Stimulated activated CD4-positive, alpha-beta T cell treated with anti-CD3 and anti-CD28 coated beads, Interleukin-1b, Interleukin-23, amount 100 ng/mL, for 4 hours (primary cell): Measurements from ENCODE around the gene FTCDNL1.

Experiments used
- DNase-seq, 2 donors: peaks; one replicate each; pipeline ENCODE4 v3.0.0-alpha.2; 2020; ENCODE audit warnings: low read depth in 2 of 2

The FTCDNL1 gene

DNA sequence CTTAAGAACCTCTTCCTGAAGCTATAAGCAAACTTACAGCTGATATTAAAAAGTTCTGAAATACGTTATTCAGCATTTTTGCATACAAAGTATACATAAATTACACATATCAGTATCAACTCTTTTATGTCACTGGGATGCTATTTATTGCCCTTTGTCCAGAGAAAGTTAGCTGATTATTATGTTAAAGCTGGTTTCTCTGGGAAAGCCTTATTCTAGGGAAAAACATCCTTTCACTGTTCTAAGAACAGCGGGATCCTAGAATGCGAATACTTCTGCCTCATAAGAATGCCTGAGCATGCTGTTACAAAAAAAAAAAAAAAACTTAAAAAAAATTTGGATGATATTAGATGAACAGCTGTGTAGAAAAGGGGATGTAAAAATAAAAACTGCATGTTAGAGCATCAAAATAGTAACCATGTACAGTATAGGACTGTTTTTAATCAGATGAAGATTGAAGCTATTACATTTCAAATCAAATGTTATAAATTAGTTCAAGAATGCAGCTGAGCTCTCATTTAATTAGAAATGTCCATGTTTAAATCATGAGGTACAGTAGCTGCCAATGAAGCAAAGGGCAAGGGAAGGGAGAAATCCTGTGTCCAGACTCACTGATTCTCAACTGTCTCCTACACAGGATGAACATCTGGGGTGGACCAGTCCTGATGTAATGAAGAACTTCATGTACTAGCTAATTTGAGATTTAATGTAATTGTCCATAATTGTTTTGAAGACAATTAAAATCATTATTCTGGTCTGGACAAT is 8.2 kb downstream of the FTCDNL1 start:
- no peak for DNase-seq

DNA sequence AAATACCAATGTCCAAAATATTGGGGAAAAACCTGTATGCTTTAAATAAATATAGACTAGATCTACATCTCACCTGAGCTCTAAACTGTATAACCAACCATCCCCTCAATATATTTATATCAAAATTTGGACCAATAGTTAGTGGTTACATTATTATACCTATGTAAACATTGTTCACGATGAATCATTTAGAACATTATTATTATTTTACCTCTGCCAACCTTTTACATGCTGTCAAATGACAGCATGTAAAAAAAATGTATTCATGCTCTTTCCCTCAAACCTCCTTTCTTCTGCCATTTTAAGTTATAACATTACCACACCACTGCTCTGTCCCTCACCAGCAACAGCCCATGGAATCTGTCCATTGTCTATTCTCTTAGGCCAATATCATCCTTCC is 9.6 kb downstream of the FTCDNL1 start:
- no peak for DNase-seq

DNA sequence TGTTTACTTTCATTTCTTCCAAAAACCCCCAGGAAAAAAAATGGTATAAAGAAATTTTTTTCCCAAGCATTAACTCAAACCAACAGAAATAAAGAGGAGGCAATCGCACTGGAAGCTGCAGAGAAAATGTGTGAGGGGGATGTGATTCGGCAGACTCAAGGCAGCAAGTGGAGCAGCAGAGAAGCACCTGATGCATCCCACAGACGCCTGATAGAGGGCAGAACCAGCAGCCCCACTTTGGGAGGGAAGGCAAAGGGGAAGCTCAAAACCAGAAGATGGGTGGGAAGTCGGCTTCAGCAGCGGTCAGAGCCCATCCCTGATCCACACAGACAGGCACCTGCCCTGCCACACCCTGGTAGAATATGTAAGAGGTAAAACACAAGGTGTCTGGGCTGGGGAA is 12.6 kb downstream of the FTCDNL1 start:
- no peak for DNase-seq

DNA sequence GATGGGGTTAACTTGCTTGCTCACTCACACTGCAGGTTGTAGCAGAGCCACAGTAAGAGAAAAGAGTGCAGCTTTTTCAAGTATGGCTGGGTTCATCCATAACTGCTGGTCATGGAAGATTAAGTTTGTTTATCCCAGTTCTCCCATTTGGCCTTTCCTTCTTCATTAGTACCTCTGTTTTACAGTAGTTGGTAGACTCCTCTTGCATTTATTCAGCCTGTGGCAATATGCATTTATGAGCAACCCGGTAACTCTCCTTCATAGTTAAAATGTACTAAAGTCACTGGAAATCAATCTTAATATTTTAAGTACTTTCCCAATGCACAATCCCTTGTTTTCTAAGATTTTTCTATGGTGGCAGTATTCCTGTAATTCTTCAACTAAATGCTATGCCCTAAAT is 14.0 kb downstream of the FTCDNL1 start:
- no peak for DNase-seq

DNA sequence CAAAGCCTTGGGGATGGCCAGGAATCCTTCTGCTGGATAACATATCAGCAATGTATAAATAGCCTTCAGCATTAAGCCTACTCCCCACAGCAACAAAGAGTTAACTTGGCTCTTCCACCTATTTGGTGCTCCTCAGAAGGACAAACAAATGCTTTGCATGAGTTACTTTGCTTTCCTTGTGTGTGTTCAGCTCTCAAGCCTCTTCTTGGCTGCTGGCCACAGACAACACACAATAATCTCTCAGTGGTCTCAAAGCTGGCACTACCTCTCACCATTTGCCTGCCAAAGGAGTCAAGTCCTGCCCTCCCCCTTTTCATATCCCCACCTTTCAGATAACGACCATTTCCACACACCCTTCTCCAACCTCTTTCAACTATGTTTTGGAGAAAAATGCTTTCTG is 17.5 kb downstream of the FTCDNL1 start:
- no peak for DNase-seq

DNA sequence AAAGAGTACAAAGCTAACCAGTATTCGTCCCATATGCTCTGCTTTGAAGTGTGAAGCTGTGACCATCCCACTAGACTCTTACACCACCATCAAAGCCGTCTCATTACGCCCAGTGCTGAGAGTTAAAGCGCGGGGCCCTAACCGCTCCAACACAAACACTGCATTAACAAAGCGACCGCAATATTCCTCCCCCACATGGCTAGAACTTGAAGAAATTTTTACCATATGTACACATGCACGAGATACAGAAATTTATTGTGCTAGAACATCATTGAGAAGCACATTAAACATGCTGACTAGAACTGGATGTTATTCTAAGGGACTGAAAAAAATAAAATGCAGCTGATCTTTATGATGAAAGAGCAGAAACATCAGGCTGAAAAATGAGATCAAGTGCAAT is 20.5 kb downstream of the FTCDNL1 start:
- no peak for DNase-seq

DNA sequence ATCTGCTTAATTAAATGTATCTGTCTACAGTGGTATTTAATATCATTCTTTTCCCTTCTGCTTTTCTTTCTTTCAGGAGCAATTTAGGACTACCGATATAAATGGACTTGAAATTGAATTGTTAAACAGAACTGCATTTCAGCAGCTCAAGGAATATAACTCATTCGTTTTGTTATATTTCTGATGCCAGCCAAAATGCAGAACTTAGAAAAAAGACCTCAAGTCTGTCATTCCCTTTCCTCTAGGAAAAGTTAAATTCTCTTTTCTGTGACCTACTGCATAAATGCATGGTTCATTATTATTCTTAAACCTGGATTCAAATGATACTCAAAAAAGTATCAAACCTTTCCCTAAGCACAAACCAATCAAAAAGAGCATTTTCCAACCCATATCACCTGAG is 21.4 kb downstream of the FTCDNL1 start:
- DNase-seq = no peak

DNA sequence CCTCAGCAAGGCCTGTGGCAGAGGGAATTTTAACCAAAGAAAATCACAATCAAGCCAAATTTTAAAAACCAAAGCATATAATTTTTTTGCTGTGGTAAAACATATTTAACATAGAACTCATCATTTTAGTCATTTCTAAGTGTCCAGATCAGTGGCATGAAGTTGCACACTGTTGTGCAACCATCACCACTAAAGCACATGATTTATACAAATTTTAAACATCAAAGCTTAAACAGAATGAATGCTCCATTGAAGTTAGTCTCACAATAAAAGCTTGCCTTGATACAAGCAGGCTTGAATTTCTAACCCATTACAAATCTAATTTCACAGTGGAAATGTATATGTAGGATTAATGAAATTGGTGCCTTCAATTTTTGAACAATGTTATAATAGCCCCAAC is 31.2 kb downstream of the FTCDNL1 start:
- no peak for DNase-seq

DNA sequence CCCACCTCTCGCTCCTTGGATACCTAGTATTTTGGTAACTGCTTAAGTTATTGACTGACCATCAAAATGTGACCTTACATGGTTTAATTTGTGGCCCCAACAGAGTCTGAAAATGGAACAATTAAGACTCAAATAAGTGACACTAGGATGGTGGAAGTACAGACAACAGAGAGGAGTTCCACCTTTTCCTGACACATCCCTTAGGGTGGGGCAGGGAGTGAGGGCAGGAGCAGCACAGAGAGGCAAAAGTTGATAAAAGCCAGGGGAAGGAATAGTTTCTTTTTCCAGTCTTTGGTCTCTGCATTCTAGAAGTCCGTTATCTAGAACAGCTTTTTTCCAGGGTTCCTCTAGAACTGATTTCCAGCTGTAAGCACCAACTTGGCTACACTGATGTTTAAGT is 32.2 kb downstream of the FTCDNL1 start:
- DNase-seq = no peak

DNA sequence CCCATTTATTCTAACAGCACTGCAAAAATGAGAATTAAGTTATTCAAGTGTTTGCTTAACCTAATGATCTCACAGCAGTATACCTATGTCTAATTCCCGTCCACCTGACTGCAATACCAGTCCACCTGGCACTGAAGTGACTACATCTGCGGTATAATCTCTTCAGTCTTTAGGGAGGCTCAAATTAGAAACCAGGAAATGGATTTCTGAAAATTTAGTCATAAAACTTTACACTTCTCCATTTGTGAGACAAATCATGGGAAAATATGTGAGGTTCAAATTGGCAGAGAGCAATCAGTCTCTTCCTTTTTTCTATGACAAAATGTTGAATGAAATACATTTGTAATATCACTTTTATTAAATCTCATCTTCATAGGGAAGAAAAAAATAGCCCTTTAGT is 33.0 kb downstream of the FTCDNL1 start:
- DNase-seq = no peak

DNA sequence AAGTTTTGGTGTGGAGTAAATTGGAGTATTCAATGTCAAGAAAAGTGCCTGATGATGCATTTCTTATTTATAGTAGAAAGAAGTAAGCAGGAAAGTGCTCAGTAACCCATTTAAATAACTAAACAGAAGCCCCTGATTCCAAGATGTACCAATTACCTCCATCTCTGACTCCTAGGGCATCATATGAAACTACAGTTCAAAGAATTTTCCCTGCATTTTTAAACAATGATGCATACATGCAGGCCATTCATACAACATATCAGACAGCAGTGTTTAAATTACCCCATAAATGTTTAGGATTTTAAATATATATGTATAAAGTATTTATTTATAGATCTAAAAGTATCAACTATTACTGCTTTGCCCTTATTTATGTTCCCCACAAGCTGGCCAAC is 36.2 kb downstream of the FTCDNL1 start:
- DNase-seq = no peak

DNA sequence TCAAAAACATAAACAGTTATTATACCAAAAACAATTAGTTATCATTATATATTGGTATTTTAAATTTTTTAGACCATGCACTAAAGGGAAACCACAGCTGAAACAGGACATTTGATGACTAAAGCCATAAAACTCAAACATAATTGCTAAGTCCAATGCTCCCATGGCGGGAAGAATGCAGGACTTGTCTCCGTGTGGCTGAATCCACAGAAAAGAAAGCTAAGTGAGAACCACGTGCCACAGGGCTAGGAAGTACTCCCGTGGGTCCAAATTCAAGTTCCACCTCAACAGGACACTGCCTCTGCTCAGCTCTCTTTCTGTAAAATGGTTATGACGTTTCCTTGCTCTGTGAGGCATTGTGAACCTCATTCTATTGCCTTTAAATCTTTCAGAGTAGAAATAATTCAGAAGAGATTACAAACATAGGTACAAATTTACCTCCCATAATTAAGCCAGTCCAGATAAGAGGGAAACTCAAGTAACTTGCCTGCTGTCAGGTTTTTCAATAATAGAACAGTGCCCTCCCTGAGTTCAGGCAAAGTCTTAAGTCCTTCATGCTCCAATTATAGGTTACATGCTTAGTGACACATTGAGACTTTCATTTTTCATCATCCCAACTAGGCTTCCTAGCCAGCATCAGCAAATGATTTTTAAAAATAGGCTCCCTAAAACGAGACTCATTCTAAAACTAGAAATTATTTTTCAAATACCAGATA is 36.7 kb downstream of the FTCDNL1 start:
- no peak for DNase-seq

DNA sequence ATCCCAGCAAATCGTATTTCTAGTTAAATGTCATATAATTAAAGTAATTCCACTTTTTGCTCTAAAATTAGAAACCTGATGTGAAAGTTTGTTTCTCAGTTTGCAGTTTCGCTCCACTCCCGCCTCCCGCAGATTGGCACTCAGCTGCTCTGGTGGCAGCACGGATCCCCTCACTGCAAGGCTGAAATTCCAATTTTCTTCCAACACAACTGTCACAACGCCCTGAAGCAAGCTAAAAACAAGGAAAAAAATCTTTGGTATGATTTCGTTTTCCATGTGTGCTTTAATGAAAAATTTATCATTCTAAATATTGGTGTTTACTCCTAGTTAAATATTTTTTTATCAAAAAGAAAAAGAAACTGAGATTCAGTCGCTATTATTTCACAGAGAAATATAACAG is 38.5 kb downstream of the FTCDNL1 start:
- DNase-seq = no peak

DNA sequence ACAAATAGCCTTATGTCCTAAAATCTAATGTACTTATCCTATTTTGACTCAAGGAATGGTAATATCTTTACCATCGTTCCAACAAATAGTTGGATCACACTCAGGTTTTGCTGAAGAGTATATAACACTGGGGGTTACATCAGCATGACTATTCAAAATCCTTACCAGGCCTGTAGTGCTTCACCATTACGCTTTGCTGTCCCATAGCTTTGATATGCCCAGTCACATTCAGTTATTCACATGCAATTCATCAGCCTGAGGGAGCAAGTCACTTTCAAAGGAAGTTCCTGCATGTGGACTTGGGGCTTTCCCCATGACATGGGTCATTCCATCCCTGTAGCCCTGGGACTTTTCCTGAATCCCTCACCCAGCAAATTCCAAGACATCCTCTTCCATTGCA is 39.6 kb downstream of the FTCDNL1 start:
- DNase-seq = no peak

DNA sequence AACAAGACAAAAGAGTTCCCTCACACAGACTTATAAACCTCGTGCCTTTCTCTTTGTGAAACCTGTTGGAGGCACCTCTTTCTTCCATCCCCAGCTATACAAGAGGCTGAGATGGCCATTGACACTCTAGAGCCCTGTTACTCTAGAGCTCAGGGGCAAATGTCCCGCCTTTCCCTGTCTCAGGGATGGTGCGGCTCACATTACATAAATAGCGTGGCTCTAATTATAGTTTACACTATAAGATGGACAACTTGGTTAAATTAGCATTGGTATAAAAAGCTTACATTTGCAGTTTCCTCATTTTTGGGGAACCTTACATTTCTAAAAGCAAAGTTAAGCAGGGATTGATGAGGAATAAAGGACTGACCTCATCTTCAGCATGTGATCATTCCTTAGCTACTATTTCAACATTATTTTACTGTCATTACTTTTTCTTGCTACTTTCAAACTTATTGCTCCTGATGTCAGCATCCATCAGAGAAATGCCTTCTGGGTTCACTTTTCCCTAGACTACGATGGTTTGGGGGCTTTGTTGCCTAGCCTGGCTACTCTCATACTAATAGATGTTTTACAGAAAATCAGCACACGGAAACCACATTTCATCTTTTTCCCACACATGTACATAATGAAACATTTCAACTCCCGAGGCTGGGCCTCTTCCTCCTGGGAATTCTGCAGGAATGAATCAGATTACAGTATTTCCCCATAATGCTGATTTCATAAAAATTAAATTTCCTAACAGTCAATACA is 40.4 kb downstream of the FTCDNL1 start:
- no peak for DNase-seq

DNA sequence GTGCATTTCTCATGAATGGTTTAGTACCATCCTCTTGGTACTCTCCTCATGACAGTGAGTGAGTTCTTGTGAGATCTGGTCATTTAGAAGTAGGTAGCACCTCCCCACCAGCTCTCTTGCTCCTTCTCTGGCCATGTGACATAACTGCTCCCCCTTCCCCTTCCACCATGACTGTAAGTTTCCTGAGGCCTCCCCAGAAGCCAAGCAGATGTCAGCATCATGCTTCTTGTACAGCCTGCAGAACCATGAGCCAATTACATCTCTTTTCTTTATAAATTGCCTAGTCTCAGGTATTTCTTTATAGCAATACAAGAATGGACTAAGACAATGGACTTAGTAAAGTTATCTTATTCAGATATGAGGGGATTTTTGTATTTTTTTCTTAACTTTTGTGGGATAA is 43.0 kb downstream of the FTCDNL1 start:
- no peak for DNase-seq

DNA sequence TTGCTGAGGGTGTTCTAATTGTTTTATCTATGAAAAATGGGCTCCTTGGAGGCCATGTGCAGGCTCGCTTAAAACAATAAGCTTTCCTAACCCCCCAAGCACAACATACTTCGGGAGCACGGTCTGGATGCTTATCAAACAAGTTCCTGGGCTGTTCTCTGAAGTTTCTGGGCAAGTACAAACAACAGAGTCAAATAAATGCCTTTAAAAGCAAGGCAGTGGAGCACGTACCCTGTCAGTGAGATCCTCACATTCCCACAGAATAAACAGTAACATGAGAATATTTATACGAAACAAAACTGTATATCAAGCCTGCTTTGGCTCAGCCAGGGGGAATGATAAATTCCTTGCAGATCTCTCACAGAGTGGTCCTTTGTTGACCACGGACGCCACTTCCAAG is 44.8 kb downstream of the FTCDNL1 start:
- no peak for DNase-seq

DNA sequence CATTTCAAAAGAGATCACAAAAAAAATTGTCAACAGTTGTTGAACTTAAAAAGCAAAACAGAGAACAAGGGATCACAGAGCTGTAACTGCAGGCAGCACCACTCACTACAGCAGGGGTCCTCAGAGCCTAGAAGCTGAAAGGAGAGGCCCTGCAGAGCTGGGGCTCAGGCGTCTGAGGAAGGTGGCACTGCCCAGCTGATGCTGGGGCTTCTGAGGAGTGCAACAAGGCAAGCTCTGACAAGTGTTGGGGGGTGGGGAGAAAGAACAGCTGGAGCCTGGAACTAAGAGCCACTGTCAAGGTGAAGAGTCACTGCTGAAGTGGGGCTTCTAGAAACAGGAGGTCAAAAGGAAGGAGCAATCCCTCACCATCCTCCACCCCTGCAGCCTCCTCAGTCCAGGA is 46.2 kb downstream of the FTCDNL1 start:
- no peak for DNase-seq

DNA sequence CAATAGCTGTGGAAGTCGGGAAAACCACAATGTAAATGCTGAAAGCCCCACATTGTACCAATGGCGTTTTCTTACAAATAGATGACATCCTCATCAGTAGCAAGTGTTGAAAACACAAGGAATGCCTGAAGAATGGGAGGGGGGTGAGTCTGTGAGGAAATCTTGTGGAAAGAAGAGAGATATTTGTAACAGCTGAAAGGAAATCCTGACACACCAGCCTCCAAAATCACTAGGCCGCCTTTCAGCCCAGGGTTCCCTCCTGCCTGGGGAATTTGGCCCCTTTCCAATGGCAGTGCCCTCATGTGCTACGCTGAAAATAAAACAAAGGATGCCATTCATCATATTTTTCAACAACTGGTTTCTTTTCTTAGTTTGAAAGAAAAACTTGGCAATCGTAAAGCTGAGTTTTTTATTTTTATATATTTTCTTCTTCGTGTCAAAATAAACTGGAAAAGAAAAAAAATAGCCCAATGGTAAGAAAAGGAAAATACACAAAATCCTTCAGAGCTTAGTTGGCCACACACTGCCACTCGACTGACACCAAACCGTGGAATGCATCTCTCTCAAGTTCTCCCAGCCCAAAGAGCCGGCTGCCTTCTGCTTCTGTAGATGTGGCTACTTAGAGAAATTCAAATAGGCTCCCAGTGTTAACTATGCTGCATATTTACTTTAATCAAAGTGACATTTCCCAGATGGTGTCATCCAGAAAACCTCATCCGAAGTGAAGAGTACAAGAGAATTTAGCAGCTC is 52.0 kb downstream of the FTCDNL1 start:
- DNase-seq = no peak

DNA sequence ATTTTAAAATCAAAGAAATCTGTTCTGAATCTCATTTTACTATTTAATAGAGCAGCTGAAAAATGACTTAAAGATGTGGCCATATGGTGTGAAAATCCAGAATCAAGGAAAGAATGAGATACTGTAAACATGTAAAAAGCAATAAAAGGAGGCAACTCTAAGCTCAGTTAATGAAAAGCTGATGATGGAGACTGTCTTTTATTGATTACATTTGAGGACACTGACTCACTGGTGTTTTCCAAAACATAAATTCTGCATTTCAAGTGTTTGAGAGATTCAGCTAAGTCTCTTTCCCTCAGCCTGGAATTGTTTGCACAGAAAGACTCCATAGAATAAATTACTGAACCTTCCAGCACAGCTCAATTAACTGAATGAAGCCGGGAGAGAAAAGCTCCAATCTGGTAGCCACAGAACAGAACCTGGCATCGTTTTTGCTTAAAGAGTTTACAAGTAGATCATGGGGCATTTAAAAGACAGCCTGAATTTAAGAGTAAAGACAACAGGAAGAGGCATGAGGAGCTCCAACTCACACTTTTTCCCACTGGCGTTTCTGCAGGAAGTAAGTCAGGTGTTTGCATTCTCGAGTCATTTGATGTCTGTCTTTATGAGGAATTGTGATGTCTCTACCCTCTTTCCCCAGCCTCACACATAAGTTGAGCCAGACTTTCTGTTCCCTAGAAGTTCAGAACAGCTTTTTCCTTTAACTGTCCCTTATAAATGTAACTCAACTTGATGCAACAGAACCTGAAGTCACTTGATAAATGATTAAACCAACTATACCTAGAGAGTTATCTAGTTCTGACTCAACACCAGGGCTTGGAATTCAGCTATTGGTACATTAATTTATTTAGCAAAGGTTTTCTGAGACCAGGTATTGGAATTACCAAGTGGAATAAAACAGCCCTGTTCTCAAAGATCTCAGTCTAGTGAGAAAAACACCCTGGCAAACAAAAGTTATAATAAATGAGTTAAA is 53.3 kb downstream of the FTCDNL1 start:
- DNase-seq = no peak

DNA sequence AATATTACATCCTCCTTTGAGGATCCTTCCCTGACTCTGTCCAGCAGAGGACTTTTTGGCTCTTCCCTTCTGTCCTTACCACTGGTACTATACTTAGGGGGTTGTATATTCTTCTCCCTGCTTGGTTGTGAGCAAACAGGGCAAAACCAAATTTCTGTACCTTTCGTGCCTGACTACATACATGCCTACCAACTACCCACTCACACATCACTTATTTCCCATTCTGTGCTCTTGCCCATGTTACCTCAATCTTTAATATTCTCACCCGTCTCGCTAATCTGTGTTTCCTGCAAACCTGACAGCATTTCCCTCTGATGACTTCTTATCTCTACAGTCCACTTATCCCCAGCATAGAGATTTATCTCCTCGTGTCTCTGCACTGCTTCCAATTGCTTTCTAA is 58.6 kb downstream of the FTCDNL1 start:
- no peak for DNase-seq
